ENCODE data around the gene PLXNA2. TPM values are rescaled to one million over a fixed set of nuclear protein-coding genes. Genes with fewer than 3 reads are reported as not detected.

The PLXNA2 gene
- total RNA-seq, 1 experiment from 2014 or later = 0.89 TPM

- no peak for DNase-seq (ENCODE audit: low read depth, low spot score)
- ChIA-PET RAD21 (ENCODE audit: low non-redundant PET in 1 of 2, low total read pairs in 2 of 2, uncharacterized antibody in 2 of 2, unreplicated experiment in 2 of 2) (no interaction called here), POLR2A (no interaction called here), CTCF (no interaction called here)
- no peak overlapping the region for H3K9ac ChIP-seq (ENCODE audit: low read length)
- TF ChIP-seq POLR2A (IDR thresholded peaks at IDR 0.05; ENCODE audit: borderline replicate concordance, extremely low read depth, insufficient read depth, insufficient read length) (no peak), POLR2AphosphoS5 (IDR thresholded peaks at IDR 0.05; ENCODE audit: low read depth, low read length) (no peak), ELF1 (IDR thresholded peaks at IDR 0.05; ENCODE audit: borderline replicate concordance, low read depth) (no peak), TCF7L2 (IDR thresholded peaks at IDR 0.05; ENCODE audit: borderline replicate concordance, extremely low read depth, insufficient read depth, insufficient read length) (no peak), EZH2phosphoT487 (IDR thresholded peaks at IDR 0.05; ENCODE audit: borderline replicate concordance) (no peak), CBX3 (IDR thresholded peaks at IDR 0.05; ENCODE audit: low read depth) (no peak), YY1 (IDR thresholded peaks at IDR 0.05; ENCODE audit: extremely low read depth, insufficient replicate concordance, low read depth, low read length) (no peak), CEBPB (IDR thresholded peaks at IDR 0.05; ENCODE audit: low read depth) (no peak), EGR1 (IDR thresholded peaks at IDR 0.05; ENCODE audit: low read depth) (no peak), JUND (IDR thresholded peaks at IDR 0.05) (no peak), ZNF274 (IDR thresholded peaks at IDR 0.05; ENCODE audit: low read depth, low read length) (no peak), ZBTB33 (IDR thresholded peaks at IDR 0.05; ENCODE audit: extremely low read depth, insufficient replicate concordance, low read length) (no peak), SP1 (IDR thresholded peaks at IDR 0.05; ENCODE audit: low read depth) (no peak), MAX (IDR thresholded peaks at IDR 0.05) (no peak), SRF (IDR thresholded peaks at IDR 0.05; ENCODE audit: low read depth) (no peak)
- no peaks in the 10 kb centered on the region for H3K79me2 ChIP-seq (ENCODE audit: insufficient read depth, low read length)
- no peaks in the 10 kb centered on the region for H4K20me1 ChIP-seq (ENCODE audit: insufficient read depth)
- no TSS peak for BruUV-seq (replicated peaks)
- H2AFZ ChIP-seq (ENCODE audit: low read depth, low read length, poor library complexity, severe bottlenecking) = no peak overlapping the region
- H3K9me2 ChIP-seq (ENCODE audit: insufficient read depth) = no peaks in the 10 kb centered on the region
- intact Hi-C loops (cut with micrococcal nuclease) = loop anchor here (5.0 kb wide), 1 partner anchor 203 kb away; no protein-coding TSS in a partner anchor
- H3K9me3 ChIP-seq (ENCODE audit: control insufficient read depth in 1 of 2, insufficient read depth in 1 of 2, low read depth in 1 of 2, low read length in 2 of 2) = no peaks in the 10 kb centered on the region
- H3K36me3 ChIP-seq (ENCODE audit: control insufficient read depth in 1 of 2, insufficient read depth in 2 of 2, low read length in 2 of 2) = no peaks in the 10 kb centered on the region
- H3K4me3 ChIP-seq (replicated peaks in 1 of 2; ENCODE audit: low read depth in 1 of 2, low read length in 2 of 2) = no peak overlapping the region
- no peak overlapping the region for H3K27ac ChIP-seq (ENCODE audit: low read depth, low read length)
- H3K4me1 ChIP-seq (ENCODE audit: control insufficient read depth in 1 of 2, insufficient read depth in 2 of 2, low read length in 2 of 2) = no peaks in the 10 kb centered on the region
- ATAC-seq = no peak
- no peak overlapping the region for H3K4me2 ChIP-seq (ENCODE audit: low read length)
- H3K27me3 ChIP-seq (ENCODE audit: insufficient read depth, low read length) = no peaks in the 10 kb centered on the region
These were observed 153.5 kb downstream of the PLXNA2 start for GRCh38 chr1:208090388-208091301.

All from HCT116 (cell line).